GM21786 (cell line): Measurements from ENCODE around the gene CD300LF.

Experiments used
- ATAC-seq: cut with Tn5 transposase; IDR thresholded peaks from one replicate; pipeline ENCODE4 v1.9.1; 2021; ENCODE audit not compliant: unreplicated experiment

CD300LF gene

GRCh38 chr17:74730491-74731346, 18.0 kb upstream of the CD300LF start:
- ATAC-seq = no peak

GRCh38 chr17:74729866-74730265, 17.1 kb upstream of the CD300LF start:
- no peak for ATAC-seq

- ATAC-seq = no peak
Observed at GRCh38 chr17:74729368-74729767, 16.6 kb upstream of the CD300LF start.

GRCh38 chr17:74728702-74729075, 16.0 kb upstream of the CD300LF start:
- no peak for ATAC-seq

- ATAC-seq = no peak
Observed at GRCh38 chr17:74728033-74728701, 15.4 kb upstream of the CD300LF start.

GRCh38 chr17:74725111-74725510, 12.4 kb upstream of the CD300LF start:
- ATAC-seq = no peak

- ATAC-seq = no peak
Observed at GRCh38 chr17:74723891-74724290, 11.2 kb upstream of the CD300LF start.

- no peak for ATAC-seq
Observed at GRCh38 chr17:74722782-74723181, 10.1 kb upstream of the CD300LF start.

- ATAC-seq = no peak
Observed at GRCh38 chr17:74720506-74720905, 7.8 kb upstream of the CD300LF start.

- ATAC-seq = no peak
Observed at GRCh38 chr17:74715144-74715543, 2.4 kb upstream of the CD300LF start.

GRCh38 chr17:74713171-74713755, 540 bp upstream of the CD300LF start:
- ATAC-seq = no peak

- ATAC-seq = no peak
Observed at GRCh38 chr17:74712301-74712700, 422 bp downstream of the CD300LF start.

GRCh38 chr17:74711058-74711824, 1.5 kb downstream of the CD300LF start:
- ATAC-seq = no peak

GRCh38 chr17:74704544-74704943, 8.2 kb downstream of the CD300LF start:
- no peak for ATAC-seq

- no peak for ATAC-seq
Observed at GRCh38 chr17:74703311-74703710, 9.4 kb downstream of the CD300LF start.

GRCh38 chr17:74702116-74702871, 10.4 kb downstream of the CD300LF start:
- ATAC-seq = no peak

- no peak for ATAC-seq
Observed at GRCh38 chr17:74699236-74699635, 13.5 kb downstream of the CD300LF start.

- no peak for ATAC-seq
Observed at GRCh38 chr17:74698069-74698468, 14.7 kb downstream of the CD300LF start.

GRCh38 chr17:74697515-74697914, 15.2 kb downstream of the CD300LF start:
- ATAC-seq = no peak

- no peak for ATAC-seq
Observed at GRCh38 chr17:74695629-74696028, 17.1 kb downstream of the CD300LF start.

- ATAC-seq = no peak
Observed at GRCh38 chr17:74694081-74694480, 18.6 kb downstream of the CD300LF start.
